ENCODE results near the gene M6PR.
"Not testable (repeated sequence)": the region's sequence is repeated elsewhere in the genome, so short reads cannot be mapped to it uniquely, and the experiment has no call there.

The M6PR gene

GRCh38 chr12:8911606-8912268 lies 37.7 kb downstream of the M6PR start:
- no peak for DNase-seq

- DNase-seq: no peak
Measured at GRCh38 chr12:8909752-8910151, 39.7 kb downstream of the M6PR start.

DNA sequence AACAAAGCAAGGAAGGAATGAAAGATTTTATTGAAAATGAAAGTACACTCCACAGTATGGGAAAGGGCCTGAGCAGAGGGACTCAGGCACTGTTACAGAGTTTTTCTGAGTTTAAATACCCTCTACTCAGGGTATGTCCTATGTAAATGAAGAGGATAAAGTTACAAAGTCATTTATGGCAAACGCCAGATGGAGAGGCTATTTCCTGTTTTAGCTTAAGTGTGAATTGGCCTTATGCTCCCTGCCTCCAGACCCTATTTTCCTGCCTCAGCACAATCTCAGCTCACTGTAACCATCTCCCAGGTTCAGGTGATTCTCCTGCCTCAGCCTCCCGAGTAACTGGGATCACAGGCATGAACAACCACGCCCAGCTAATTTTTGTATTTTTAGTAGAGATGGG lies 41.9 kb downstream of the M6PR start:
- DNase-seq: no peak

DNA sequence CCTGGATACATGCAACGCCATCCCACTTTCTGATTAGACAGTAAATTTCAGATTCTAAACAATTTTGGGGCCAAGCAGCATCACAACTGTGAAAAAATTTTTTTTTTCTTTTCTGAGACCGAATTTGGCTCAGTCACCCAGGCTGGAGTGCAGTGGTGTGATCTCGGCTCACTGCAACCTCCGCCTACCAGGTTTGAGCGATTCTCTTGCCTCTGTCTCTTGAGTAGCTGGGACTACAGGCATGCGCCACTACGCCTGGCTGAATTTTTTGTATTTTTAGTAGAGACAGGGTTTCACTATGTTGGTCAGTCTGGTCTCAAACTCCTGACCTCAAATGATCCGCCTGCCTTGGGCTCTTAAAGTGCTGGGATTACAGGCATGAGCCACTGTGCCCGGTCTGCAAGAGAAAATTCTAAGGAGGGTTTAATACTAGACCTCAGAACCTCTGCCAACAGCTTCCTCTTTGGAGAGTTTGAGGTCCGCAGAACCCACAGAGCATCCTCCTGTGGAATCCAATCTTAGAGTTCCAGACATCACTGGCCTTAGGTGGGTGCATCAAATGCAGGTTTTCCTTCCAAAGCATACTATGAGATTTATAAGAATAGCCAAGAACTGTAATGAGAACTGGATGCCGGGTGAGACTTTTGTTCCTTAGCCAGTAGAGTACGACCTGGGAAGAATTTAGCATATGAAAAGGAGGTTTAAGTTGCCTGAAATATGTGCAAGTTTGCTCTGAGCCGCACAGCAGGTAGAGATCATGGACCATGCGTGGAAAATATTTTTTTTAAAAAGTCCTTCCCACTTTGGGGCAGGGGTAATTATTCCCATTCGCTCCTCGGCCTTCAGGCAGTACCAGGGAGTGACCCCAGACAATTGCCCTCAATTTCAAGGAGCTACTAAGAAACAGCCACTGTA lies 42.9 kb downstream of the M6PR start:
- DNase-seq: no peak

DNA sequence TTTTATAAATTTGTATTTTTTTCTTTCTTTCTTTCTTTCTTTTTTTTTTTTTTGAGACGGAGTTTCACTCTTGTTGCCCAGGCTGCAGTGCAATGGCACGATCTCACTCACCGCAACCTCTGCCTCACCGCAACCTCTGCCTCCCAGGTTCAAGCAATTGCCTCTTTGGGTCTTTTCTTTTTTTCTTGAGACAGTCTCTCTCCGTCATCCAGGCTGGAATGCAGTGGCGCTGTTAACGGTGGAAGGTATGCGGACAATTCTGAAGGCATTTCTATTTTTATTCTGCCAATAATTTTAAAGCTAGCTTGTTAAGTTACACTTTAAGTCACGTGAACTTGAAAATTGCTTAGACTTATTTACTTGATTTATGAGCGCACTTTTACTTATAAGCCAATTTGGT lies 43.9 kb downstream of the M6PR start:
- no peak for DNase-seq

- no peak for DNase-seq
Measured at GRCh38 chr12:8904665-8905064, 44.8 kb downstream of the M6PR start.

- DNase-seq: no peak
Measured at GRCh38 chr12:8903646-8904045, 45.8 kb downstream of the M6PR start.

- DNase-seq: not testable (repeated sequence)
Measured at GRCh38 chr12:8902703-8903102, 46.7 kb downstream of the M6PR start.

DNA sequence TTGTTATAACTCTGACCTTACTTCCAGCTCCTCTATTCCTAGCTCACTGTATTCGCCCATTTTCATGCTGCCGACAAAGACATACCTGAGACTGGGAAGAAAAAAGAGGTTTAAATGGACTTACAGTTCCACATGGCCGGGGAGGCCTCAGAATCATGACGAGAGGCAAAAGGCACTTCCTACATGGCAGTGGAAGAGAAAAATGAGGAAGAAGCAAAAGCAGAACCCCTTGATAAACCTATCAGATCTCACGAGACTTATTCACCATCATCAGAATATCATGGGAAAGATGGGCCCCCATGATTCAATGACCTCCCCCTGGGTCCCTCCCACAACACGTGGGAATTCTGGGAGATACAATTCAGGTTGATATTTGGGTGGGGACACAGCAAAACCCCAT lies 49.6 kb downstream of the M6PR start:
- DNase-seq: no peak

DNA sequence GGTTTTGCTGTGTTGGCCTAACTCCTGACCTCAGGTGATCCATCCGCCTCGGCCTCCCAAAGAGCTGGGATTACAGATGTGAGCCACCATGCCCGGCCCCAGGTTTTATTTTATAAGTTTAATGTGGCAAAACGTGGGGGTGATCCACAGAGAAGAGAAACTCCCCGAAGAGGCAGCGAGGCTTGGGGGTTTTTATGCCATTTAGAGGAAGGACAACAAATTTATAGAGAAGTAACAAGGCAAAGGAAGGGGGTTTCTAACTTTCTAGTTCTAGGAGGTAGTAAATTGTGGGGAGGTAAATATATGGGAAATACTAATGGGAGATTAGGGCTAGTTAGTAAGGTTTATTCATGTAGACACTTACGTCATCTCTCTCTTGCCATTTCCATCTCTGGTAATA lies 52.4 kb downstream of the M6PR start:
- no peak for DNase-seq

GRCh38 chr12:8894986-8895385 lies 54.5 kb downstream of the M6PR start:
- no peak for DNase-seq

DNA sequence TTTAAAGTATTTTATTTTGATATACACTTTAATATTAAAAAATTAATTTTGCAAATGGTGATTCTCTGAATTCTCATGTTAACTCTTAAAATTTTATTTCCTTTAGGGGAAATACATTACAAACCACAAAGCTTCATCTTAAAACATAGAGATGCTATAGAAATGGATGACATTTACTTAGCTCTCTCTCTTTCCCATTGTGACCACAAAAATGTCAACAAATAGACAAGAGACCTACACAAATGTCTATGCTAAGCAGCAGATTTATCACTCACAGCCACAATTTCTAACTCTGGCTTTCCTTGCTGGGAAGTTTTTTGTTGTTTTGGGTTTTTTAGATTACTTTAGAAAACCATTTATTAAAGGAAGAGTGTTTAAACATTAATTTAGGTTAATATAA lies 55.1 kb downstream of the M6PR start:
- DNase-seq: no peak

DNA sequence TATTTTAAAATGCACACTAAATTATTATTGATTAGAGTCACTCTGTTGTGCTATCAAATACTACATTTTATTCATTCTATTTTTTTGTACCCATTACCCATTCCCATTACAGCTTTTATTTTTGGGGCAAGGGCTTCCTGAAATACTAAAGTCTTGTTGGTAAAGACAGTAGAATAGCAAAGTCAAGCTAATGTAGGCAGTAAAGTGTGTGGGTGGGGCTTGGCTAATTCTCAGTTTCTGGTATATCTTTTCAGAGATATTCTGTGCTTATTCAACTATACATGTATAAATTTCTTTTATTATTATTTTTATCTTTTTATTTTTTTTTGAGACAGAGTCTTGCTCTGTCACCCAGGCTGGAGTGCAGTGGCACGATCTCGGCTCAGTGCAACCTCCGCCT lies 57.5 kb downstream of the M6PR start:
- DNase-seq: no peak

Measured in NCI-H1048 (cell line).